Neural cell (in vitro differentiated cells): ENCODE data around the gene TMPRSS15. TPM values are rescaled to one million over a fixed set of nuclear protein-coding genes. Genes with fewer than 3 reads are reported as not detected.

Experiments used
- H2AFZ ChIP-seq: fragments of 200-600, 300-800 bp; sonication (generic), shearing (Covaris generic); 2 replicates; pipeline ENCODE4 v1.6.0; 2014; ENCODE audit warnings: low read depth, mild to moderate bottlenecking, antibody characterized with exemption, low read length, moderate library complexity
- H3F3A ChIP-seq: fragments of 200-600 bp; shearing (Covaris generic); 2 replicates; pipeline ENCODE4 v1.6.1; 2016; ENCODE audit warnings: mild to moderate bottlenecking, moderate library complexity, mixed read lengths, antibody characterized with exemption, low read length; ENCODE audit not compliant: insufficient read depth, poor library complexity, severe bottlenecking
- H3K27ac ChIP-seq: fragments of 200-600, 300-800 bp; sonication (generic), shearing (Covaris generic); 2 replicates; pipeline ENCODE4 v1.5.1; 2014; ENCODE audit warnings: mild to moderate bottlenecking, low read length, moderate library complexity
- H3K27me3 ChIP-seq: fragments of 300-800, 200-600 bp; sonication (generic), shearing (Covaris generic); 2 replicates; pipeline ENCODE4 v1.6.0; 2014; ENCODE audit warnings: mild to moderate bottlenecking, low read depth, low read length, moderate library complexity; ENCODE audit not compliant: insufficient read depth
- H3K36me3 ChIP-seq: fragments of 300-800, 200-600 bp; sonication (generic), shearing (Covaris generic); 2 replicates; pipeline ENCODE4 v1.5.1; 2014; ENCODE audit warnings: mild to moderate bottlenecking, antibody characterized with exemption, low read length, moderate library complexity; ENCODE audit not compliant: insufficient read depth
- H3K4me2 ChIP-seq: fragments of 300-800, 200-600 bp; sonication (generic), shearing (Covaris generic); 2 replicates; pipeline ENCODE4 v1.6.0; 2014; ENCODE audit warnings: mild to moderate bottlenecking, low read length
- H3K4me3 ChIP-seq: fragments of 300-800, 200-600 bp; sonication (generic), shearing (Covaris generic); 2 replicates; pipeline ENCODE4 v1.5.1; 2014; ENCODE audit warnings: mild to moderate bottlenecking, low read length, moderate library complexity
- H3K79me2 ChIP-seq: fragments of 200-600 bp; shearing (Covaris generic); replicated peaks from 2 replicates; pipeline ENCODE4 v1.6.0; 2014; ENCODE audit warnings: mild to moderate bottlenecking, low read length, moderate library complexity; ENCODE audit not compliant: insufficient read depth
- H3K9ac ChIP-seq: fragments of 300-800, 200-600 bp; sonication (generic), shearing (Covaris generic); 2 replicates; pipeline ENCODE4 v1.6.1; 2016; ENCODE audit warnings: mild to moderate bottlenecking, low read length, mixed read lengths
- H3K9me2 ChIP-seq: fragments of 200-600 bp; shearing (Covaris generic); 2 replicates; pipeline ENCODE4 v1.6.1; 2016; ENCODE audit warnings: mild to moderate bottlenecking, low read length, mixed read lengths; ENCODE audit not compliant: insufficient read depth
- H3K9me3 ChIP-seq: fragments of 200-600, 300-800 bp; sonication (generic), shearing (Covaris generic); 2 replicates; pipeline ENCODE4 v1.6.1; 2016; ENCODE audit warnings: mild to moderate bottlenecking, mixed run types, low read length, moderate library complexity, mixed read lengths
- H4K20me1 ChIP-seq: fragments of 200-600 bp; shearing (Covaris generic); 2 replicates; pipeline ENCODE4 v1.6.1; 2016; ENCODE audit warnings: mild to moderate bottlenecking, mixed run types; ENCODE audit not compliant: insufficient read depth
- EP300 ChIP-seq: fragments of 450-650 bp; conservative IDR thresholded peaks from 2 replicates; pipeline ENCODE4 v1.6.1; 2014; ENCODE audit warnings: antibody characterized with exemption, mild to moderate bottlenecking, moderate library complexity; ENCODE audit not compliant: poor library complexity, severe bottlenecking
- EZH2 ChIP-seq: fragments of 200-600, 300-800 bp; shearing (Covaris generic), sonication (generic); IDR thresholded peaks from 2 replicates; pipeline ENCODE4 v1.6.1; 2014; ENCODE audit warnings: antibody characterized with exemption, low read length, borderline replicate concordance, mild to moderate bottlenecking; ENCODE audit not compliant: insufficient read depth, poor library complexity, severe bottlenecking
- MXI1 ChIP-seq: fragments of 450-650 bp; conservative IDR thresholded peaks from 2 replicates; pipeline ENCODE4 v1.6.1; 2014; ENCODE audit warnings: antibody characterized with exemption, mild to moderate bottlenecking; ENCODE audit not compliant: poor library complexity, severe bottlenecking
- POLR2AphosphoS5 ChIP-seq: IDR thresholded peaks from 2 replicates; pipeline ENCODE4 v1.6.1; 2012
- RAD21 ChIP-seq: fragments of 450-650 bp; conservative IDR thresholded peaks from 2 replicates; pipeline ENCODE4 v1.6.1; 2014; ENCODE audit warnings: antibody characterized with exemption, mild to moderate bottlenecking, moderate library complexity
- SMC3 ChIP-seq: fragments of 450-650 bp; conservative IDR thresholded peaks from 2 replicates; pipeline ENCODE4 v1.6.1; 2014; ENCODE audit warnings: antibody characterized with exemption, mild to moderate bottlenecking, moderate library complexity; ENCODE audit not compliant: poor library complexity
- TAF1 ChIP-seq: IDR thresholded peaks from 2 replicates; pipeline ENCODE4 v1.6.1; 2012; ENCODE audit warnings: low read depth
- polyA plus RNA-seq: library from polyadenylated mRNA; depleted of rRNA; stranded (reverse); fragments of >200 nt; gene quantifications from 2 replicates; pipeline ENCODE4 v1.2.3, GENCODE V29; 2014
- TF ChIP-seq, protein P1 (sequence below): IDR thresholded peaks from 2 replicates; pipeline ENCODE4 v1.6.1; 2012; ENCODE audit warnings: borderline replicate concordance
- TF ChIP-seq, protein P2 (sequence below): fragments of 450-650 bp; IDR thresholded peaks from 2 replicates; pipeline ENCODE4 v1.5.1; 2014; ENCODE audit warnings: antibody characterized with exemption, mild to moderate bottlenecking, moderate library complexity; ENCODE audit not compliant: poor library complexity, severe bottlenecking

Gene TMPRSS15
- polyA plus RNA-seq, 1 donor from 2014 or later = 0.50 TPM

DNA sequence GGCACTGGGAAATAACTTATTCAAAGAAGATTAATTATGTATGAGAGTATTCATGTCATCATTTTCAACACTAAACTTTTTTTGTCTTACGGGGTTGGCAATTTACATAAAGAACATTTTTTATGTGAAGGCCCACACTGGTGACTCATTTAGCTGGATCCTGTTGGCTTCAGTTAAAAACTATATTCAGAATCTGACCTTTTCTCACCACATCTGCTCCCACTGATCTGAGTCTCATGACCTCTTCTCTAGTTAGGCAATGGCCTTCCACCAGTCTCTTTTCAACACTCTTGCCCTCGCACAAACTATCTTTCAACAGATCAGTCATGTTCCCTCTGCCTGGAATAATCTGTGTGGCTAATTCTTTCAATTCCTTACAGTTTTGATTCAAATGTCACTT, 53.4 kb downstream of the TMPRSS15 start:
- no peak overlapping the region for H3K4me2 ChIP-seq
- TF ChIP-seq, protein P1, sequence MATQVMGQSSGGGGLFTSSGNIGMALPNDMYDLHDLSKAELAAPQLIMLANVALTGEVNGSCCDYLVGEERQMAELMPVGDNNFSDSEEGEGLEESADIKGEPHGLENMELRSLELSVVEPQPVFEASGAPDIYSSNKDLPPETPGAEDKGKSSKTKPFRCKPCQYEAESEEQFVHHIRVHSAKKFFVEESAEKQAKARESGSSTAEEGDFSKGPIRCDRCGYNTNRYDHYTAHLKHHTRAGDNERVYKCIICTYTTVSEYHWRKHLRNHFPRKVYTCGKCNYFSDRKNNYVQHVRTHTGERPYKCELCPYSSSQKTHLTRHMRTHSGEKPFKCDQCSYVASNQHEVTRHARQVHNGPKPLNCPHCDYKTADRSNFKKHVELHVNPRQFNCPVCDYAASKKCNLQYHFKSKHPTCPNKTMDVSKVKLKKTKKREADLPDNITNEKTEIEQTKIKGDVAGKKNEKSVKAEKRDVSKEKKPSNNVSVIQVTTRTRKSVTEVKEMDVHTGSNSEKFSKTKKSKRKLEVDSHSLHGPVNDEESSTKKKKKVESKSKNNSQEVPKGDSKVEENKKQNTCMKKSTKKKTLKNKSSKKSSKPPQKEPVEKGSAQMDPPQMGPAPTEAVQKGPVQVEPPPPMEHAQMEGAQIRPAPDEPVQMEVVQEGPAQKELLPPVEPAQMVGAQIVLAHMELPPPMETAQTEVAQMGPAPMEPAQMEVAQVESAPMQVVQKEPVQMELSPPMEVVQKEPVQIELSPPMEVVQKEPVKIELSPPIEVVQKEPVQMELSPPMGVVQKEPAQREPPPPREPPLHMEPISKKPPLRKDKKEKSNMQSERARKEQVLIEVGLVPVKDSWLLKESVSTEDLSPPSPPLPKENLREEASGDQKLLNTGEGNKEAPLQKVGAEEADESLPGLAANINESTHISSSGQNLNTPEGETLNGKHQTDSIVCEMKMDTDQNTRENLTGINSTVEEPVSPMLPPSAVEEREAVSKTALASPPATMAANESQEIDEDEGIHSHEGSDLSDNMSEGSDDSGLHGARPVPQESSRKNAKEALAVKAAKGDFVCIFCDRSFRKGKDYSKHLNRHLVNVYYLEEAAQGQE = no peak
- TF ChIP-seq RAD21 = no peak
- no peaks in the 10 kb centered on the region for H3K79me2 ChIP-seq
- no peaks in the 10 kb centered on the region for H3K9me2 ChIP-seq
- no peaks in the 10 kb centered on the region for H3K9me3 ChIP-seq
- H3K4me3 ChIP-seq = no peak overlapping the region
- H3K27me3 ChIP-seq = no peaks in the 10 kb centered on the region
- H2AFZ ChIP-seq = no peak overlapping the region
- H3F3A ChIP-seq = no peaks in the 10 kb centered on the region
- no peaks in the 10 kb centered on the region for H4K20me1 ChIP-seq
- H3K27ac ChIP-seq = no peak overlapping the region
- no peak overlapping the region for H3K9ac ChIP-seq
- no peaks in the 10 kb centered on the region for H3K36me3 ChIP-seq

DNA sequence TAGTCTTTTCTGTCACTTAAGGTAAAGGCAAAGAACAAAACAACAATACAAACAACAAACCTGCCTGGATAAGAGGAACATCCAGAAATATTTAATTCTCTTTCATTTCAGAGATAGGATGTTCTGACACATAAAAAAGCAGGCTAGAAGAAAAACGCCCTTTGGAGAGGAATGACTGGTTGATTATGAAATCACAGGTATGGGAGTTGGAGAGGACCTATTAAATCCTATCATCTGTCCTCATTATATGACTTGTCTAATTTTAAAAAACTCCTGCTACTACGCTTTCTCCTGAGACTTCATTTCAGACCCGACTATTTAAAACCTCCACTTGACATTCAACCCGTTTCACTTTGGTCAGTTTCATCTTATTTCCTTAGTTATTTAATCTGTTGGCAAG, 54.1 kb downstream of the TMPRSS15 start:
- no peaks in the 10 kb centered on the region for H4K20me1 ChIP-seq
- H3K27me3 ChIP-seq = no peaks in the 10 kb centered on the region
- H3K27ac ChIP-seq = peak overlapping the region; percentile 25
- no peaks in the 10 kb centered on the region for H3K9me2 ChIP-seq
- H3K79me2 ChIP-seq = no peaks in the 10 kb centered on the region
- TF ChIP-seq TAF1 (no peak), RAD21 (no peak), EZH2 (no peak), SMC3 (no peak), POLR2AphosphoS5 (no peak), MXI1 (no peak), EP300 (no peak)
- TF ChIP-seq, protein P2, sequence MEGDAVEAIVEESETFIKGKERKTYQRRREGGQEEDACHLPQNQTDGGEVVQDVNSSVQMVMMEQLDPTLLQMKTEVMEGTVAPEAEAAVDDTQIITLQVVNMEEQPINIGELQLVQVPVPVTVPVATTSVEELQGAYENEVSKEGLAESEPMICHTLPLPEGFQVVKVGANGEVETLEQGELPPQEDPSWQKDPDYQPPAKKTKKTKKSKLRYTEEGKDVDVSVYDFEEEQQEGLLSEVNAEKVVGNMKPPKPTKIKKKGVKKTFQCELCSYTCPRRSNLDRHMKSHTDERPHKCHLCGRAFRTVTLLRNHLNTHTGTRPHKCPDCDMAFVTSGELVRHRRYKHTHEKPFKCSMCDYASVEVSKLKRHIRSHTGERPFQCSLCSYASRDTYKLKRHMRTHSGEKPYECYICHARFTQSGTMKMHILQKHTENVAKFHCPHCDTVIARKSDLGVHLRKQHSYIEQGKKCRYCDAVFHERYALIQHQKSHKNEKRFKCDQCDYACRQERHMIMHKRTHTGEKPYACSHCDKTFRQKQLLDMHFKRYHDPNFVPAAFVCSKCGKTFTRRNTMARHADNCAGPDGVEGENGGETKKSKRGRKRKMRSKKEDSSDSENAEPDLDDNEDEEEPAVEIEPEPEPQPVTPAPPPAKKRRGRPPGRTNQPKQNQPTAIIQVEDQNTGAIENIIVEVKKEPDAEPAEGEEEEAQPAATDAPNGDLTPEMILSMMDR = no peak
- TF ChIP-seq, protein P1 = no peak
- no peaks in the 10 kb centered on the region for H3K9me3 ChIP-seq
- no peaks in the 10 kb centered on the region for H3F3A ChIP-seq
- H3K4me2 ChIP-seq = no peak overlapping the region
- no peak overlapping the region for H3K9ac ChIP-seq
- H3K4me3 ChIP-seq = no peak overlapping the region
- no peaks in the 10 kb centered on the region for H3K36me3 ChIP-seq
- H2AFZ ChIP-seq = no peak overlapping the region
